Glutamatergic neuron (in vitro differentiated cells): ENCODE measurements around the gene PIP5K1C. TPM values are rescaled to one million over a fixed set of nuclear protein-coding genes. Genes with fewer than 3 reads are reported as not detected.

ENCODE experiments used
- DNase-seq: peaks from one replicate; pipeline ENCODE4 v3.0.0; 2022
- H3K27ac Mint-ChIP-seq: one replicate; pipeline ENCODE4 v1.8.0; 2020; ENCODE audit warnings: mild to moderate bottlenecking, mixed read lengths, inconsistent platforms; ENCODE audit not compliant: unreplicated experiment
- H3K27me3 Mint-ChIP-seq: one replicate; pipeline ENCODE4 v1.8.0; 2020; ENCODE audit warnings: mild to moderate bottlenecking, moderate library complexity, mixed read lengths, inconsistent platforms; ENCODE audit not compliant: unreplicated experiment
- H3K36me3 Mint-ChIP-seq: one replicate; pipeline ENCODE4 v1.8.0; 2020; ENCODE audit warnings: mild to moderate bottlenecking, mixed read lengths, inconsistent platforms; ENCODE audit not compliant: unreplicated experiment
- H3K4me1 Mint-ChIP-seq: one replicate; pipeline ENCODE4 v1.8.0; 2020; ENCODE audit warnings: mild to moderate bottlenecking, low read depth, mixed read lengths, inconsistent platforms; ENCODE audit not compliant: unreplicated experiment
- H3K4me3 Mint-ChIP-seq: one replicate; pipeline ENCODE4 v1.8.0; 2020; ENCODE audit warnings: mild to moderate bottlenecking, mixed read lengths, inconsistent platforms; ENCODE audit not compliant: unreplicated experiment
- H3K9me3 Mint-ChIP-seq: one replicate; pipeline ENCODE4 v1.8.0; 2020; ENCODE audit warnings: mild to moderate bottlenecking, moderate library complexity, mixed read lengths, inconsistent platforms; ENCODE audit not compliant: unreplicated experiment
- total RNA-seq: library from RNA; stranded (reverse); fragmentation: NEBNext Ultra II Directional; extraction: Animal tissue kit (Norgen Biotek cat#: 25700); gene quantifications from one replicate; pipeline ENCODE4 v1.2.1, GENCODE V29; 2021; ENCODE audit not compliant: unreplicated experiment
- TF ChIP-seq, protein P1 (sequence below): fragments of 200-600 bp; sonication (generic); IDR thresholded peaks from one replicate; pipeline ENCODE4 v1.5.0; 2021; ENCODE audit not compliant: partially characterized antibody, unreplicated experiment

PIP5K1C gene
- total RNA-seq, 1 donor from 2014 or later = 169 TPM

GRCh38 chr19:3603121-3603811, 97.0 kb downstream of the PIP5K1C start:
- peaks cover 2% of the 10 kb centered on the region for H3K4me1 Mint-ChIP-seq
- no peaks in the 10 kb centered on the region for H3K9me3 Mint-ChIP-seq

GRCh38 chr19:3601021-3601420, 99.2 kb downstream of the PIP5K1C start:
- TF ChIP-seq, protein P1, sequence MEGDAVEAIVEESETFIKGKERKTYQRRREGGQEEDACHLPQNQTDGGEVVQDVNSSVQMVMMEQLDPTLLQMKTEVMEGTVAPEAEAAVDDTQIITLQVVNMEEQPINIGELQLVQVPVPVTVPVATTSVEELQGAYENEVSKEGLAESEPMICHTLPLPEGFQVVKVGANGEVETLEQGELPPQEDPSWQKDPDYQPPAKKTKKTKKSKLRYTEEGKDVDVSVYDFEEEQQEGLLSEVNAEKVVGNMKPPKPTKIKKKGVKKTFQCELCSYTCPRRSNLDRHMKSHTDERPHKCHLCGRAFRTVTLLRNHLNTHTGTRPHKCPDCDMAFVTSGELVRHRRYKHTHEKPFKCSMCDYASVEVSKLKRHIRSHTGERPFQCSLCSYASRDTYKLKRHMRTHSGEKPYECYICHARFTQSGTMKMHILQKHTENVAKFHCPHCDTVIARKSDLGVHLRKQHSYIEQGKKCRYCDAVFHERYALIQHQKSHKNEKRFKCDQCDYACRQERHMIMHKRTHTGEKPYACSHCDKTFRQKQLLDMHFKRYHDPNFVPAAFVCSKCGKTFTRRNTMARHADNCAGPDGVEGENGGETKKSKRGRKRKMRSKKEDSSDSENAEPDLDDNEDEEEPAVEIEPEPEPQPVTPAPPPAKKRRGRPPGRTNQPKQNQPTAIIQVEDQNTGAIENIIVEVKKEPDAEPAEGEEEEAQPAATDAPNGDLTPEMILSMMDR = no peak
- no peak overlapping the region for H3K27ac Mint-ChIP-seq
- H3K4me1 Mint-ChIP-seq = no peaks in the 10 kb centered on the region
- no peaks in the 10 kb centered on the region for H3K36me3 Mint-ChIP-seq
- no peaks in the 10 kb centered on the region for H3K9me3 Mint-ChIP-seq
- H3K4me3 Mint-ChIP-seq = no peak overlapping the region
- no peak for DNase-seq
- peaks cover 2% of the 10 kb centered on the region for H3K27me3 Mint-ChIP-seq

More at GRCh38 chr19:3603121-3603811, 97.0 kb downstream of the PIP5K1C start:
- Mint-ChIP-seq H3K27me3 (peaks cover 8% of the 10 kb centered on the region), H3K4me3 (no peak overlapping the region), H3K36me3 (no peaks in the 10 kb centered on the region), H3K27ac (no peak overlapping the region)
- TF ChIP-seq, protein P1 = no peak
- DNase-seq = no peak

DNA sequence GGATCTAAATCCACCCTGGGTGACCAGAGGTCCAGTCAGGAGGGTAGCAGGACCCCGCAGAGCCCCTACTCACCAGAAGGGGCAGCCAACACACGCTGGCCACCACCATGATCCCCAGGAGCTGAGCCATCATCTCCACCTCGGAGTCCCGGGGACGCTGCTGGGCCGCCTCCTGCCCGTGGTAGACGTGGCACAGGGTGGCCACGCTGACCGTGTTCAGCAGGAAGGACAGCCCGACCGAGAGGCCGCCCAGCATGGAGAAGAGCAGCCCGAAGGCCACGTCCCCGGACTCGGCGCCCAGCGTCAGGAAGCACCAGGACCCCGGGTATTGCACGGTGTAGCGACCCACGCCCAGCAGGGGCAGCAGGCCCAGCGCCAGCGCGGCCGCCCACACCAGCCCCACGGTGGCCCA, 100.5 kb downstream of the PIP5K1C start:
- peaks cover 4% of the 10 kb centered on the region for H3K27me3 Mint-ChIP-seq
- no peak overlapping the region for H3K4me3 Mint-ChIP-seq
- no peak overlapping the region for H3K27ac Mint-ChIP-seq
- no peaks in the 10 kb centered on the region for H3K9me3 Mint-ChIP-seq
- no peaks in the 10 kb centered on the region for H3K4me1 Mint-ChIP-seq
- TF ChIP-seq, protein P1 = no peak
- no peak for DNase-seq
- H3K36me3 Mint-ChIP-seq = no peaks in the 10 kb centered on the region

GRCh38 chr19:3595521-3596061, 104.7 kb downstream of the PIP5K1C start:
- Mint-ChIP-seq H3K4me1 (no peaks in the 10 kb centered on the region), H3K36me3 (no peaks in the 10 kb centered on the region), H3K27ac (no peak overlapping the region), H3K27me3 (peaks cover 4% of the 10 kb centered on the region), H3K9me3 (peaks cover 4% of the 10 kb centered on the region), H3K4me3 (no peak overlapping the region)
- DNase-seq = no peak
- TF ChIP-seq, protein P1 = no peak

GRCh38 chr19:3593156-3593555, 107.1 kb downstream of the PIP5K1C start:
- Mint-ChIP-seq H3K4me1 (no peaks in the 10 kb centered on the region), H3K4me3 (no peak overlapping the region), H3K9me3 (peaks cover 4% of the 10 kb centered on the region), H3K27me3 (peaks cover 9% of the 10 kb centered on the region), H3K36me3 (no peaks in the 10 kb centered on the region), H3K27ac (no peak overlapping the region)
- no peak for DNase-seq
- TF ChIP-seq, protein P1 = no peak
